ENCODE results near the gene PROCA1. TPM values are rescaled to one million over a fixed set of nuclear protein-coding genes. Genes with fewer than 3 reads are reported as not detected.

Gene PROCA1
- total RNA-seq, 4 donors from 2014 or later, result 0.36 to 6.2 TPM; not detected in 2

- peak in 1 of 2 donors; percentile 60 for DNase-seq (ENCODE audit: low spot score in 2 of 2)
- Histone ChIP-seq H3K36me3 (peaks cover 100% of the 10 kb centered on the region), H3K27ac (no peak overlapping the region), H3K4me1 (peaks cover 5% of the 10 kb centered on the region), H3K9me3 (no peaks in the 10 kb centered on the region), H3K4me3 (no peak overlapping the region), H3K27me3 (no peaks in the 10 kb centered on the region)
- TF ChIP-seq POLR2AphosphoS5 (IDR thresholded peaks at IDR 0.05) (no peak), POLR2A (IDR thresholded peaks at IDR 0.05) (no peak), CTCF (IDR thresholded peaks at IDR 0.05) (no peak), EP300 (IDR thresholded peaks at IDR 0.05) (no peak)
- 53% methylated on average over 3 of the region's 3 CpGs for WGBS
Observed at GRCh38 chr17:28684963-28685362, 26.7 kb downstream of the PROCA1 start.

GRCh38 chr17:28682655-28683054, 29.0 kb downstream of the PROCA1 start:
- H3K4me3 ChIP-seq, result no peak overlapping the region
- peaks cover 5% of the 10 kb centered on the region for H3K4me1 ChIP-seq
- H3K27ac ChIP-seq, result no peak overlapping the region
- DNase-seq (ENCODE audit: low spot score in 2 of 2), result no peak
- H3K36me3 ChIP-seq, result peaks cover 100% of the 10 kb centered on the region
- WGBS, result 86% methylated on average over 11 of the region's 11 CpGs
- no peaks in the 10 kb centered on the region for H3K9me3 ChIP-seq
- TF ChIP-seq CTCF (IDR thresholded peaks at IDR 0.05) (no peak), POLR2A (IDR thresholded peaks at IDR 0.05) (no peak), EP300 (IDR thresholded peaks at IDR 0.05) (no peak), POLR2AphosphoS5 (IDR thresholded peaks at IDR 0.05) (no peak)
- H3K27me3 ChIP-seq, result no peaks in the 10 kb centered on the region

GRCh38 chr17:28675980-28676379, 35.7 kb downstream of the PROCA1 start:
- no peak for DNase-seq (ENCODE audit: low spot score in 2 of 2)
- H3K27ac ChIP-seq, result no peak overlapping the region
- TF ChIP-seq CTCF (IDR thresholded peaks at IDR 0.05) (peak in 1 of 2 donors; percentile 28), POLR2AphosphoS5 (IDR thresholded peaks at IDR 0.05) (no peak), POLR2A (IDR thresholded peaks at IDR 0.05) (no peak), EP300 (IDR thresholded peaks at IDR 0.05) (no peak)
- H3K36me3 ChIP-seq, result peaks cover 100% of the 10 kb centered on the region
- H3K27me3 ChIP-seq, result no peaks in the 10 kb centered on the region
- H3K9me3 ChIP-seq, result no peaks in the 10 kb centered on the region
- no peaks in the 10 kb centered on the region for H3K4me1 ChIP-seq
- WGBS, result 82% methylated on average over 7 of the region's 7 CpGs
- H3K4me3 ChIP-seq, result no peak overlapping the region

GRCh38 chr17:28675490-28675889, 36.2 kb downstream of the PROCA1 start:
- Histone ChIP-seq H3K4me3 (no peak overlapping the region), H3K27me3 (no peaks in the 10 kb centered on the region), H3K9me3 (no peaks in the 10 kb centered on the region), H3K36me3 (peaks cover 100% of the 10 kb centered on the region), H3K27ac (no peak overlapping the region), H3K4me1 (no peaks in the 10 kb centered on the region)
- WGBS, result 81% methylated on average over 3 of the region's 3 CpGs
- TF ChIP-seq EP300 (IDR thresholded peaks at IDR 0.05) (no peak), POLR2A (IDR thresholded peaks at IDR 0.05) (no peak), CTCF (IDR thresholded peaks at IDR 0.05) (no peak)
- no peak for DNase-seq (ENCODE audit: low spot score in 2 of 2)

GRCh38 chr17:28669918-28670317, 41.8 kb downstream of the PROCA1 start:
- Histone ChIP-seq H3K9me3 (no peaks in the 10 kb centered on the region), H3K36me3 (peaks cover 47% of the 10 kb centered on the region), H3K4me3 (no peak overlapping the region), H3K27ac (no peak overlapping the region), H3K4me1 (peaks cover 21% of the 10 kb centered on the region), H3K27me3 (no peaks in the 10 kb centered on the region)
- TF ChIP-seq POLR2AphosphoS5 (IDR thresholded peaks at IDR 0.05), result no peak
- no peak for TF ChIP-seq CTCF (IDR thresholded peaks at IDR 0.05)
- no peak for TF ChIP-seq EP300 (IDR thresholded peaks at IDR 0.05)
- TF ChIP-seq POLR2A (IDR thresholded peaks at IDR 0.05), result no peak
- 90% methylated on average over 1 of the region's 1 CpG for WGBS
- no peak for DNase-seq (ENCODE audit: low spot score in 2 of 2)

Data from suprapubic skin (tissue), 4 donors.